SK-N-SH (cell line): ENCODE results near the gene CAVIN1. TPM values are rescaled to one million over a fixed set of nuclear protein-coding genes. Genes with fewer than 3 reads are reported as not detected.

Experiments used
- CTCF ChIA-PET: fragments of 300-600, 350-600 bp; formaldehyde crosslinking; extraction: SDS; loops from one replicate; lab custom pipeline; 2021; lab: Yijun Ruan, JAX
- POLR2A ChIA-PET: fragments of 350-600 bp; sonication (Branson Sonifier 250); formaldehyde crosslinking; extraction: SDS; loops from one replicate; lab custom pipeline; 2020; ENCODE audit warnings: antibody characterized with exemption, inconsistent platforms; lab: Yijun Ruan, JAX
- DNase-seq: peaks from one replicate; pipeline ENCODE4 v3.0.0; 2012
- H2AFZ ChIP-seq: fragments of 200-600 bp; sonication (generic); 2 replicates; pipeline ENCODE4 v1.8.1; 2016; ENCODE audit warnings: antibody characterized with exemption, mild to moderate bottlenecking, low read depth
- H3F3A ChIP-seq: fragments of 200-600 bp; sonication (generic); replicated peaks from 2 replicates; pipeline ENCODE3; 2016; ENCODE audit warnings: antibody characterized with exemption, mild to moderate bottlenecking; ENCODE audit not compliant: insufficient read depth
- H3K27ac ChIP-seq, 2 experiments: fragments of 200-500 bp in 1 of 2; fragments of 200-600 bp in 1 of 2; sonication (Bioruptor generic) in 1 of 2; sonication (generic), shearing (Covaris generic) in 1 of 2; 2 replicates each; pipeline versions ENCODE4 v1.5.1 to v1.6.1; 2014 to 2016; ENCODE audit warnings: low read depth in 2 of 2, inconsistent platforms in 1 of 2, low read length in 1 of 2, mild to moderate bottlenecking in 1 of 2, mixed read lengths in 1 of 2
- H3K27me3 ChIP-seq: fragments of 200-600 bp; sonication (generic), shearing (Covaris generic); 2 replicates; pipeline ENCODE4 v1.6.1; 2016; ENCODE audit warnings: mixed run types; ENCODE audit not compliant: insufficient read depth
- H3K36me3 ChIP-seq, 2 experiments: fragments of 200-500 bp in 1 of 2; fragments of 200-600 bp in 1 of 2; sonication (Bioruptor generic) in 1 of 2; sonication (generic) in 1 of 2; replicated peaks in 1 of 2; 2 replicates each; pipeline versions ENCODE3 to v1.5.1; 2014 to 2016; ENCODE audit warnings: low read length in 1 of 2, mild to moderate bottlenecking in 1 of 2; ENCODE audit not compliant: insufficient read depth in 2 of 2, control insufficient read depth in 1 of 2
- H3K4me1 ChIP-seq, 2 experiments: fragments of 200-500 bp in 1 of 2; fragments of 200-600 bp in 1 of 2; sonication (Bioruptor generic) in 1 of 2; sonication (generic), shearing (Covaris generic) in 1 of 2; 2 replicates each; pipeline versions ENCODE4 v1.5.1 to v1.6.1; 2014 to 2016; ENCODE audit warnings: low read depth in 1 of 2, low read length in 1 of 2, mixed run types in 1 of 2; ENCODE audit not compliant: insufficient read depth in 2 of 2, control insufficient read depth in 1 of 2
- H3K4me2 ChIP-seq: fragments of 200-600 bp; sonication (generic), shearing (Covaris generic); 2 replicates; pipeline ENCODE4 v1.6.1; 2017; ENCODE audit warnings: mixed run types
- H3K4me3 ChIP-seq, 2 experiments: fragments of 200-500 bp in 1 of 2; fragments of 200-600 bp in 1 of 2; sonication (Bioruptor generic) in 1 of 2; sonication (generic), shearing (Covaris generic) in 1 of 2; 2 replicates each; pipeline versions ENCODE4 v1.5.1 to v1.8.1; 2014 to 2016; ENCODE audit warnings: low read depth in 2 of 2, inconsistent platforms in 1 of 2, low read length in 1 of 2, mild to moderate bottlenecking in 1 of 2, mixed read lengths in 1 of 2, moderate library complexity in 1 of 2
- H3K79me2 ChIP-seq: fragments of 200-600 bp; sonication (generic); 2 replicates; pipeline ENCODE4 v1.8.1; 2017; ENCODE audit warnings: mild to moderate bottlenecking; ENCODE audit not compliant: insufficient read depth
- H3K9ac ChIP-seq: fragments of 200-600 bp; sonication (generic); 2 replicates; pipeline ENCODE4 v1.6.1; 2017; ENCODE audit warnings: mixed run types
- H3K9me2 ChIP-seq: fragments of 200-600 bp; sonication (generic); 2 replicates; pipeline ENCODE4 v1.6.1; 2017; ENCODE audit warnings: mixed run types
- H3K9me3 ChIP-seq: fragments of 200-600 bp; sonication (generic); 2 replicates; pipeline ENCODE4 v1.6.1; 2017; ENCODE audit warnings: mixed run types, mild to moderate bottlenecking, moderate library complexity
- H4K20me1 ChIP-seq: fragments of 200-600 bp; sonication (generic); 2 replicates; pipeline ENCODE4 v1.6.1; 2017; ENCODE audit warnings: mild to moderate bottlenecking, mixed run types; ENCODE audit not compliant: insufficient read depth
- FOXJ3 ChIP-seq: sonication (generic); formaldehyde crosslinking; IDR thresholded peaks from 2 replicates; pipeline ENCODE4 v1.5.1; 2020; ENCODE audit warnings: mild to moderate bottlenecking, missing genetic modification reagents
- MEF2A ChIP-seq: IDR thresholded peaks from 2 replicates; pipeline ENCODE4 v1.4.0; 2012; ENCODE audit warnings: low read depth, borderline replicate concordance
- NRF1 ChIP-seq: IDR thresholded peaks from 2 replicates; pipeline ENCODE4 v1.6.1; 2012; ENCODE audit warnings: low read depth, mild to moderate bottlenecking, low read length
- REST ChIP-seq: IDR thresholded peaks from 2 replicates; pipeline ENCODE4 v1.6.1; 2012; ENCODE audit warnings: mild to moderate bottlenecking, low read depth, low read length, moderate library complexity
- TCF12 ChIP-seq: IDR thresholded peaks from 2 replicates; pipeline ENCODE4 v1.4.0; 2012
- TEAD4 ChIP-seq: IDR thresholded peaks from 2 replicates; pipeline ENCODE4 v1.4.0; 2012; ENCODE audit warnings: mild to moderate bottlenecking, borderline replicate concordance; ENCODE audit not compliant: insufficient read depth
- YY1 ChIP-seq: IDR thresholded peaks from 2 replicates; pipeline ENCODE4 v1.4.0; 2012; ENCODE audit warnings: low read depth, mild to moderate bottlenecking
- WGBS: methylation state at CpG from one replicate; pipeline ENCODE4 v1.1.6; 2017; ENCODE audit warnings: low lambda C conversion rate; 5-methylcytosine and 5-hydroxymethylcytosine counted together
- polyA plus RNA-seq, 3 experiments: library from polyadenylated mRNA; depleted of rRNA; stranded (reverse); fragments of >200 nt; gene quantifications; 2 replicates each; pipeline ENCODE4 v1.2.3, GENCODE V29; 2012
- TF ChIP-seq, protein P1 (sequence below): IDR thresholded peaks from 2 replicates; pipeline ENCODE4 v1.4.0; 2012; ENCODE audit warnings: low read depth
- TF ChIP-seq, protein P2 (sequence below): fragments of 200-600 bp; sonication (generic); IDR thresholded peaks from 2 replicates; pipeline ENCODE4 v1.6.1; 2017; ENCODE audit warnings: antibody characterized with exemption, mild to moderate bottlenecking, moderate library complexity

CAVIN1 gene
- polyA plus RNA-seq, 1 of the 3 experiments (the other 2 are of a cell fraction), result 290 TPM

- Histone ChIP-seq H3K9me3 (no peaks in the 10 kb centered on the region), H3K4me3 (no peak overlapping the region), H3K27me3 (no peaks in the 10 kb centered on the region), H3K9ac (no peak overlapping the region), H3K27ac (peak overlapping the region in 1 of 2 experiments; percentile 86; a peak in 2 of 4 replicates), H2AFZ (no peak overlapping the region), H4K20me1 (peaks cover 91% of the 10 kb centered on the region), H3K79me2 (peaks cover 93% of the 10 kb centered on the region), H3K36me3 (peaks cover 0 to 6% of the 10 kb centered on the region in 2 experiments)
- POLR2A ChIA-PET, result no interaction called here
- WGBS, result 75% methylated on average over 7 of the region's 7 CpGs
- TF ChIP-seq, protein P1, sequence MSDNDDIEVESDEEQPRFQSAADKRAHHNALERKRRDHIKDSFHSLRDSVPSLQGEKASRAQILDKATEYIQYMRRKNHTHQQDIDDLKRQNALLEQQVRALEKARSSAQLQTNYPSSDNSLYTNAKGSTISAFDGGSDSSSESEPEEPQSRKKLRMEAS, result no peak
- TF ChIP-seq TCF12, result no peak
- TF ChIP-seq FOXJ3 (CRISPR knock-in tag), result no peak
- TF ChIP-seq, all 33 proteins: peak for 0
- Histone ChIP-seq H3K4me1 (peaks cover 13 to 16% of the 10 kb centered on the region in 2 experiments; a peak in 1 of 4 replicates), H3F3A (peaks cover 43% of the 10 kb centered on the region), H3K9me2 (no peaks in the 10 kb centered on the region), H3K4me2 (peak overlapping the region; percentile 37)
- DNase-seq, result no peak
- CTCF ChIA-PET, result interaction anchor here (1.6 kb wide), 1 partner anchor 42 kb away, joined by 3 read pairs; no protein-coding TSS in a partner anchor
Observed at GRCh38 chr17:42363767-42364585, 59.1 kb downstream of the CAVIN1 start.

- POLR2A ChIA-PET, result no interaction called here
- Histone ChIP-seq H3K4me1 (peaks cover 13 to 16% of the 10 kb centered on the region in 2 experiments; a peak in 1 of 4 replicates), H3K79me2 (peaks cover 93% of the 10 kb centered on the region), H3K36me3 (peaks cover 0 to 6% of the 10 kb centered on the region in 2 experiments), H3K27ac (peak overlapping the region in 1 of 2 experiments; percentile 86; a peak in 1 of 4 replicates), H3K9ac (no peak overlapping the region), H2AFZ (no peak overlapping the region), H3F3A (peaks cover 40% of the 10 kb centered on the region), H3K27me3 (no peaks in the 10 kb centered on the region), H3K4me2 (0 out of 2 replicates have a peak overlapping the region, but pooled peaks have one; percentile 37), H3K9me2 (no peaks in the 10 kb centered on the region), H4K20me1 (peaks cover 85% of the 10 kb centered on the region), H3K9me3 (no peaks in the 10 kb centered on the region), H3K4me3 (no peak overlapping the region)
- no peak for TF ChIP-seq TEAD4
- TF ChIP-seq NRF1, result no peak
- TF ChIP-seq TCF12, result no peak
- TF ChIP-seq YY1, result no peak
- CTCF ChIA-PET, result interaction anchor here (1.6 kb wide), 1 partner anchor 41 kb away, joined by 3 read pairs; no protein-coding TSS in a partner anchor
- no peak for DNase-seq
- 100% methylated on average over 1 of the region's 1 CpG for WGBS
Observed at GRCh38 chr17:42363231-42363630, 59.8 kb downstream of the CAVIN1 start.

- TF ChIP-seq MEF2A (no peak), REST (no peak)
- TF ChIP-seq, protein P2, sequence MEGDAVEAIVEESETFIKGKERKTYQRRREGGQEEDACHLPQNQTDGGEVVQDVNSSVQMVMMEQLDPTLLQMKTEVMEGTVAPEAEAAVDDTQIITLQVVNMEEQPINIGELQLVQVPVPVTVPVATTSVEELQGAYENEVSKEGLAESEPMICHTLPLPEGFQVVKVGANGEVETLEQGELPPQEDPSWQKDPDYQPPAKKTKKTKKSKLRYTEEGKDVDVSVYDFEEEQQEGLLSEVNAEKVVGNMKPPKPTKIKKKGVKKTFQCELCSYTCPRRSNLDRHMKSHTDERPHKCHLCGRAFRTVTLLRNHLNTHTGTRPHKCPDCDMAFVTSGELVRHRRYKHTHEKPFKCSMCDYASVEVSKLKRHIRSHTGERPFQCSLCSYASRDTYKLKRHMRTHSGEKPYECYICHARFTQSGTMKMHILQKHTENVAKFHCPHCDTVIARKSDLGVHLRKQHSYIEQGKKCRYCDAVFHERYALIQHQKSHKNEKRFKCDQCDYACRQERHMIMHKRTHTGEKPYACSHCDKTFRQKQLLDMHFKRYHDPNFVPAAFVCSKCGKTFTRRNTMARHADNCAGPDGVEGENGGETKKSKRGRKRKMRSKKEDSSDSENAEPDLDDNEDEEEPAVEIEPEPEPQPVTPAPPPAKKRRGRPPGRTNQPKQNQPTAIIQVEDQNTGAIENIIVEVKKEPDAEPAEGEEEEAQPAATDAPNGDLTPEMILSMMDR, result no peak
- Histone ChIP-seq H3F3A (peaks cover 34% of the 10 kb centered on the region), H4K20me1 (peaks cover 77% of the 10 kb centered on the region), H3K4me2 (no peak overlapping the region), H3K9me2 (no peaks in the 10 kb centered on the region), H3K27me3 (no peaks in the 10 kb centered on the region), H3K4me3 (no peak overlapping the region), H2AFZ (no peak overlapping the region), H3K36me3 (peaks cover 0 to 6% of the 10 kb centered on the region in 2 experiments), H3K27ac (no peak overlapping the region; a peak in 1 of 4 replicates), H3K9ac (no peak overlapping the region), H3K4me1 (peaks cover 13 to 16% of the 10 kb centered on the region in 2 experiments; a peak in 1 of 4 replicates), H3K79me2 (peaks cover 93% of the 10 kb centered on the region), H3K9me3 (no peaks in the 10 kb centered on the region)
- no peak for DNase-seq
- ChIA-PET POLR2A (no interaction called here), CTCF (interaction anchor here (1.6 to 2.5 kb wide), 2 partner anchors 40 to 44 kb away, joined by 5 to 8 read pairs; no protein-coding TSS in a partner anchor)
- 85% methylated on average over 7 of the region's 7 CpGs for WGBS
Observed at GRCh38 chr17:42362245-42362961, 60.7 kb downstream of the CAVIN1 start.
